H9 (cell line): ENCODE results near the gene NPTXR. TPM values are rescaled to one million over a fixed set of nuclear protein-coding genes. Genes with fewer than 3 reads are reported as not detected.

Source experiments
- DNase-seq: peaks from one replicate; pipeline ENCODE4 v3.0.0-alpha.2; 2017
- H2AFZ ChIP-seq: one replicate; pipeline ENCODE4 v1.6.1; 2013; ENCODE audit warnings: mild to moderate bottlenecking, low read length, control low read depth, moderate library complexity
- H2AK5ac ChIP-seq: 2 replicates; pipeline ENCODE4 v1.6.1; 2013; ENCODE audit warnings: low read length, control low read depth, mixed read lengths; ENCODE audit not compliant: insufficient read length
- H2BK120ac ChIP-seq: one replicate; pipeline ENCODE4 v1.6.1; 2013; ENCODE audit warnings: low read depth, mild to moderate bottlenecking, low read length, control low read depth, inconsistent platforms; ENCODE audit not compliant: poor library complexity, severe bottlenecking
- H2BK12ac ChIP-seq: 2 replicates; pipeline ENCODE4 v1.6.1; 2013; ENCODE audit warnings: low read length, control low read depth, mixed read lengths, low read depth; ENCODE audit not compliant: insufficient read length
- H2BK15ac ChIP-seq: 2 replicates; pipeline ENCODE4 v1.6.1; 2013; ENCODE audit warnings: low read depth, low read length, control low read depth
- H2BK20ac ChIP-seq: one replicate; pipeline ENCODE4 v1.6.1; 2013; ENCODE audit warnings: low read depth, mild to moderate bottlenecking, low read length, control low read depth, inconsistent platforms; ENCODE audit not compliant: poor library complexity, severe bottlenecking
- H2BK5ac ChIP-seq: 2 replicates; pipeline ENCODE4 v1.6.1; 2013; ENCODE audit warnings: low read length, control low read depth, mixed read lengths; ENCODE audit not compliant: insufficient read length
- H3K14ac ChIP-seq: 2 replicates; pipeline ENCODE4 v1.6.1; 2013; ENCODE audit warnings: low read length, control low read depth; ENCODE audit not compliant: insufficient read depth
- H3K18ac ChIP-seq: 2 replicates; pipeline ENCODE4 v1.6.1; 2013; ENCODE audit warnings: low read depth, mild to moderate bottlenecking, mixed read lengths, low read length, control low read depth; ENCODE audit not compliant: insufficient read length
- H3K23ac ChIP-seq: 2 replicates; pipeline ENCODE4 v1.6.1; 2013; ENCODE audit warnings: low read length, control low read depth, mixed read lengths, low read depth; ENCODE audit not compliant: insufficient read length
- H3K23me2 ChIP-seq: 2 replicates; pipeline ENCODE4 v1.6.1; 2013; ENCODE audit warnings: low read depth, mild to moderate bottlenecking, mixed read lengths, low read length, control low read depth; ENCODE audit not compliant: insufficient read length, poor library complexity, severe bottlenecking
- H3K27ac ChIP-seq: 2 replicates; pipeline ENCODE4 v1.5.1; 2013; ENCODE audit warnings: low read length, control low read depth, mixed read lengths, low read depth; ENCODE audit not compliant: insufficient read length
- H3K27me3 ChIP-seq: 2 replicates; pipeline ENCODE4 v1.6.1; 2013; ENCODE audit warnings: low read length, control low read depth, inconsistent platforms; ENCODE audit not compliant: insufficient read depth
- H3K4ac ChIP-seq: 2 replicates; pipeline ENCODE4 v1.6.1; 2013; ENCODE audit warnings: low read depth, mild to moderate bottlenecking, control low read depth, inconsistent platforms, low read length, moderate library complexity
- H3K4me1 ChIP-seq: 2 replicates; pipeline ENCODE4 v1.6.1; 2013; ENCODE audit warnings: low read length, control low read depth, inconsistent platforms; ENCODE audit not compliant: insufficient read depth
- H3K4me2 ChIP-seq: 2 replicates; pipeline ENCODE4 v1.6.1; 2013; ENCODE audit warnings: low read length, control low read depth, mixed read lengths; ENCODE audit not compliant: insufficient read length, insufficient read depth
- H3K56ac ChIP-seq: 2 replicates; pipeline ENCODE4 v1.6.1; 2013; ENCODE audit warnings: low read depth, mild to moderate bottlenecking, mixed read lengths, low read length, control low read depth; ENCODE audit not compliant: insufficient read length
- H3K79me1 ChIP-seq: 2 replicates; pipeline ENCODE4 v1.6.1; 2013; ENCODE audit warnings: low read depth, mild to moderate bottlenecking, moderate library complexity, low read length, control low read depth, inconsistent platforms; ENCODE audit not compliant: insufficient read depth, poor library complexity, severe bottlenecking
- H3K79me2 ChIP-seq: 2 replicates; pipeline ENCODE4 v1.6.1; 2013; ENCODE audit warnings: low read length, control low read depth, inconsistent platforms; ENCODE audit not compliant: insufficient read depth
- H3K9ac ChIP-seq: 2 replicates; pipeline ENCODE4 v1.6.1; 2013; ENCODE audit warnings: low read length, control low read depth, mixed read lengths; ENCODE audit not compliant: insufficient read length; ENCODE audit errors: extremely low read depth
- H3K9me3 ChIP-seq: one replicate; pipeline ENCODE4 v1.6.1; 2013; ENCODE audit warnings: low read depth, low read length, inconsistent platforms; ENCODE audit not compliant: control insufficient read depth
- H3T11ph ChIP-seq: one replicate; pipeline ENCODE4 v1.6.1; 2013; ENCODE audit warnings: mild to moderate bottlenecking, low read length, control low read depth, inconsistent platforms
- H4K20me1 ChIP-seq: one replicate; pipeline ENCODE4 v1.6.1; 2013; ENCODE audit not compliant: control insufficient read depth, insufficient read length, insufficient read depth
- H4K5ac ChIP-seq: 2 replicates; pipeline ENCODE4 v1.6.1; 2013; ENCODE audit warnings: low read depth, mild to moderate bottlenecking, mixed read lengths, low read length, control low read depth; ENCODE audit not compliant: insufficient read length
- H4K8ac ChIP-seq: replicated peaks from 2 replicates; pipeline ENCODE4 v1.6.1; 2013; ENCODE audit warnings: low read length, control low read depth, mixed read lengths, low read depth; ENCODE audit not compliant: insufficient read length
- H4K91ac ChIP-seq: 2 replicates; pipeline ENCODE4 v1.6.1; 2013; ENCODE audit warnings: low read depth, mild to moderate bottlenecking, moderate library complexity, mixed read lengths, low read length, control low read depth; ENCODE audit not compliant: insufficient read length
- H3K27ac Mint-ChIP-seq, 3 experiments: 2 replicates in 2 of 3; 3 replicates in 1 of 3; pipeline ENCODE4 v1.8.0; 2020 to 2021; ENCODE audit warnings: mixed read lengths in 3 of 3, mild to moderate bottlenecking in 1 of 3, moderate library complexity in 1 of 3
- H3K27me3 Mint-ChIP-seq: 2 replicates; pipeline ENCODE4 v1.8.0; 2021; ENCODE audit warnings: low read depth, mild to moderate bottlenecking, moderate library complexity, mixed read lengths
- H3K36me3 Mint-ChIP-seq, 3 experiments: 2 replicates in 2 of 3; 3 replicates in 1 of 3; pipeline ENCODE4 v1.8.0; 2020 to 2021; ENCODE audit warnings: low read depth in 3 of 3, mixed read lengths in 3 of 3; ENCODE audit not compliant: insufficient read depth in 1 of 3
- H3K4me1 Mint-ChIP-seq, 2 experiments: 2 replicates each; pipeline ENCODE4 v1.8.0; 2020; ENCODE audit warnings: mixed read lengths in 2 of 2
- H3K4me3 Mint-ChIP-seq, 2 experiments: 2 replicates in 1 of 2; 3 replicates in 1 of 2; pipeline ENCODE4 v1.8.0; 2020 to 2021; ENCODE audit warnings: mild to moderate bottlenecking in 2 of 2, mixed read lengths in 2 of 2, moderate library complexity in 1 of 2
- H3K9me3 Mint-ChIP-seq, 2 experiments: 2 replicates in 1 of 2; 3 replicates in 1 of 2; pipeline ENCODE4 v1.8.0; 2020; ENCODE audit warnings: mild to moderate bottlenecking in 2 of 2, mixed read lengths in 2 of 2, moderate library complexity in 1 of 2
- CTCF ChIP-seq: fragments of 200-600 bp; sonication (generic); conservative IDR thresholded peaks from 3 replicates; pipeline ENCODE4 v1.8.0; 2021; ENCODE audit warnings: antibody characterized with exemption, mild to moderate bottlenecking
- WGBS: extraction: QIAGEN DNeasy Blood & Tissue Kit; methylation state at CpG from one replicate; pipeline ENCODE4 v1.1.7; 2013; ENCODE audit warnings: missing lambda C conversion rate, low lambda C conversion rate, mixed read lengths; ENCODE audit not compliant: insufficient read length; ENCODE audit errors: extremely low coverage; 5-methylcytosine and 5-hydroxymethylcytosine counted together
- total RNA-seq: library from RNA; stranded (reverse); gene quantifications from 2 replicates; pipeline ENCODE4 v1.2.1, GENCODE V29; 2021

The NPTXR gene
- total RNA-seq, 1 experiment from 2014 or later, result 8.1 TPM

- no peaks in the 10 kb centered on the region; a peak in 1 of 5 replicates for H3K9me3 Mint-ChIP-seq
- H3K27me3 ChIP-seq, result no peaks in the 10 kb centered on the region; the same call in 1 of the 2 replicates
- no peak overlapping the region for H3K23ac ChIP-seq
- H3K56ac ChIP-seq, result no peak overlapping the region
- no peak for TF ChIP-seq CTCF
- no peak for DNase-seq
- no peak overlapping the region for H2AK5ac ChIP-seq
- H2BK5ac ChIP-seq, result no peak overlapping the region
- H3K79me1 ChIP-seq, result no peaks in the 10 kb centered on the region
- no peaks in the 10 kb centered on the region for H3K79me2 ChIP-seq
- no peak overlapping the region for H2BK15ac ChIP-seq
- H3K36me3 Mint-ChIP-seq, result no peaks in the 10 kb centered on the region
- no peak overlapping the region for H4K5ac ChIP-seq
- no peak overlapping the region for H2BK20ac ChIP-seq
- H3K27ac Mint-ChIP-seq, result no peak overlapping the region
- no peak overlapping the region for H3K18ac ChIP-seq
- no peak overlapping the region for H3K14ac ChIP-seq
- H3K9ac ChIP-seq, result no peak overlapping the region
- H4K20me1 ChIP-seq, result peaks cover 2% of the 10 kb centered on the region
- no peak overlapping the region for H2BK12ac ChIP-seq
- no peaks in the 10 kb centered on the region for H3K23me2 ChIP-seq
- H3T11ph ChIP-seq, result no peak overlapping the region
- H3K4ac ChIP-seq, result no peak overlapping the region
- H3K27ac ChIP-seq, result no peak overlapping the region
- H2AFZ ChIP-seq, result no peak overlapping the region
- no peak overlapping the region for H2BK120ac ChIP-seq
- H3K4me1 ChIP-seq, result no peaks in the 10 kb centered on the region
- no CpG with 5 or more reads among the region's 2 CpGs for WGBS
- no peak overlapping the region for H3K4me3 Mint-ChIP-seq
- peaks cover 10 to 30% of the 10 kb centered on the region in 2 experiments for H3K4me1 Mint-ChIP-seq
- H4K91ac ChIP-seq, result no peak overlapping the region
- no peak overlapping the region for H3K4me2 ChIP-seq
- peaks cover 77% of the 10 kb centered on the region for H3K27me3 Mint-ChIP-seq
- H3K9me3 ChIP-seq, result no peaks in the 10 kb centered on the region
- no peak overlapping the region for H4K8ac ChIP-seq
These were observed 6.6 kb upstream of the NPTXR start for GRCh38 chr22:38850399-38850798.
